ENCODE results near the gene TLE4.

TLE4 gene

GRCh38 chr9:79686381-79687130 is 114.8 kb downstream of the TLE4 start:
- peak; percentile 2 for TF ChIP-seq CTCF (IDR thresholded peaks at IDR 0.05; ENCODE audit: control insufficient read depth, insufficient read depth, low read depth, low read length, missing control alignments)
- DNase-seq (ENCODE audit: low read depth) = peak; percentile 88
- H3K4me3 ChIP-seq (ENCODE audit: control insufficient read depth, low read depth, low read length) = no peak overlapping the region

GRCh38 chr9:79687131-79687447 is 115.3 kb downstream of the TLE4 start:
- TF ChIP-seq CTCF (IDR thresholded peaks at IDR 0.05; ENCODE audit: control insufficient read depth, insufficient read depth, low read depth, low read length, missing control alignments) = no peak
- no peak overlapping the region for H3K4me3 ChIP-seq (ENCODE audit: control insufficient read depth, low read depth, low read length)
- no peak for DNase-seq (ENCODE audit: low read depth)

- no peak for TF ChIP-seq CTCF (IDR thresholded peaks at IDR 0.05; ENCODE audit: control insufficient read depth, insufficient read depth, low read depth, low read length, missing control alignments)
- no peak for DNase-seq (ENCODE audit: low read depth)
- H3K4me3 ChIP-seq (ENCODE audit: control insufficient read depth, low read depth, low read length) = no peak overlapping the region
Observed at GRCh38 chr9:79688363-79688762, 116.6 kb downstream of the TLE4 start.

GRCh38 chr9:79689576-79689975 is 117.8 kb downstream of the TLE4 start:
- H3K4me3 ChIP-seq (ENCODE audit: control insufficient read depth, low read depth, low read length) = no peak overlapping the region
- no peak for TF ChIP-seq CTCF (IDR thresholded peaks at IDR 0.05; ENCODE audit: control insufficient read depth, insufficient read depth, low read depth, low read length, missing control alignments)
- DNase-seq (ENCODE audit: low read depth) = no peak

GRCh38 chr9:79691496-79691895 is 119.7 kb downstream of the TLE4 start:
- no peak overlapping the region for H3K4me3 ChIP-seq (ENCODE audit: control insufficient read depth, low read depth, low read length)
- no peak for TF ChIP-seq CTCF (IDR thresholded peaks at IDR 0.05; ENCODE audit: control insufficient read depth, insufficient read depth, low read depth, low read length, missing control alignments)
- DNase-seq (ENCODE audit: low read depth) = no peak

- H3K4me3 ChIP-seq (ENCODE audit: control insufficient read depth, low read depth, low read length) = no peak overlapping the region
- TF ChIP-seq CTCF (IDR thresholded peaks at IDR 0.05; ENCODE audit: control insufficient read depth, insufficient read depth, low read depth, low read length, missing control alignments) = no peak
- no peak for DNase-seq (ENCODE audit: low read depth)
Observed at GRCh38 chr9:79692857-79693571, 121.2 kb downstream of the TLE4 start.

Data from AG09309 (cell line).